Activated CD4-positive, alpha-beta T cell treated with anti-CD3 and anti-CD28 coated beads for 36 hours (primary cell): Measurements from ENCODE around the gene PPP1CA. TPM values are rescaled to one million over a fixed set of nuclear protein-coding genes. Genes with fewer than 3 reads are reported as not detected.

Experiments used
- ATAC-seq: fragments of 200-7000 bp; cut with Tn5 transposase; one replicate; pipeline ENCODE4 v1.10.0; 2021; ENCODE audit warnings: mild to moderate bottlenecking, moderate library complexity
- CTCF ChIA-PET: fragments of 350-600 bp; sonication (Branson Sonifier 250); formaldehyde crosslinking; loops from one replicate; lab custom pipeline; 2021; ENCODE audit warnings: antibody characterized with exemption; lab: Charles Lee
- POLR2A ChIA-PET: fragments of 350-600 bp; sonication (Branson Sonifier 250); formaldehyde crosslinking; loops from one replicate; lab custom pipeline; 2021; ENCODE audit warnings: antibody characterized with exemption, inconsistent platforms; lab: Charles Lee
- DNase-seq: peaks from one replicate; pipeline ENCODE4 v3.0.0-alpha.2; 2020
- H3K27ac Mint-ChIP-seq: one replicate; pipeline ENCODE4 v1.8.0; 2021; ENCODE audit warnings: mixed read lengths
- H3K27me3 Mint-ChIP-seq: one replicate; pipeline ENCODE4 v1.8.0; 2021; ENCODE audit warnings: mixed read lengths
- H3K36me3 Mint-ChIP-seq: one replicate; pipeline ENCODE4 v1.8.0; 2021; ENCODE audit warnings: low read depth, mixed read lengths
- H3K4me1 Mint-ChIP-seq: one replicate; pipeline ENCODE4 v1.8.0; 2021; ENCODE audit warnings: mixed read lengths
- H3K4me3 Mint-ChIP-seq: one replicate; pipeline ENCODE4 v1.8.0; 2021; ENCODE audit warnings: mild to moderate bottlenecking, moderate library complexity, mixed read lengths
- H3K9me3 Mint-ChIP-seq: one replicate; pipeline ENCODE4 v1.8.0; 2021; ENCODE audit warnings: low read depth, mixed read lengths
- intact Hi-C, 2 experiments: fragments of 100-400 bp; cut with DNase I in 1 of 2; cut with micrococcal nuclease in 1 of 2; formaldehyde crosslinking; loops; one replicate each; pipeline versions ENCODE4 v1.14.2 to v1.15.1; 2022 to 2024; cut with DNase I, micrococcal nuclease
- total RNA-seq, 2 experiments: library from RNA; stranded (reverse); gene quantifications; one replicate each; pipeline ENCODE4 v1.2.3, GENCODE V29; 2021

The PPP1CA gene
- total RNA-seq, 2 experiments from 2014 or later: 199 to 227 TPM

DNA sequence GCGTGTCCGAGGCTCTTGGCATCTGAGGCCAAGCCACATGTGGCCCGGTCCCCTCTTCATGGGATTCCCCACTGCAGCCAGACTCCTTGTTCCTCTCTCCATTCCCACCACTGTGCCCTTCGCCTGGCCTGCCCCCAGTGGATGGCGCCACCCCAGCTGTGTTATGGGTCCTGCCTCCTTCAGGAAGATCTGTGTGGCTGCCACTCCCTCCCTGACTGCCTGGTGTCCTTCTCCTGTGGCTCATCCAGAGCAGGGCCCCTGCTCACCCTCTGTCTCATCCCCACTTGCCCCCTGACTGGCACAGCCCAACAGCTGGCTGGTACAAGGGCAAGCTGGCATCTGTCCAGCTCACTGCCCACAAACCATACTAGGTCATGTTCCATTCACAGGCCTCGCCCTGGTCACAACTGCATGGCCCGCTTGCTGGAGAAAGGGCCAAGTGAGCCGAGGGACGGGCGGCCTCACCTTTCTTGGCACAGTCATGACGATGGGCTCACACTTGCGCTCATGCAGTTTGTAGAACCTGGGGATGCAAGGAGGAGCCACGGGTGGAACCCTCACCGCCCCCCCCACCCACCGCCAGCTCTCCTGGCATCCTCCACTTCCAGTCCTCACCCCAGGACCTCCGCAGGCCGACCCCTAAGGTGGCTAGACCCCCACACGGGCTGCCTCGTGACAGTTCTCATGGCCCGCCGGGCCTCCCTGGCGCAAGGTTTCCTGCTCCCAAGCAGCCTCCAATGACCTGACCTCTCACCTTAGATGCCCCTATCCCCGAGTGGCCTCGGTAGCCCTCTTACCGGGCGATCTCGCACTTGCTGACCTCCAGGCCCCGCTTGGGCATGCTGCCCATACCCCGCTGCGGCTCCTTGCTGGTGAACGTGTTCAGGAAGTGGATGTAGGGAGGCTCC lies 37.9 kb upstream of the PPP1CA start:
- Mint-ChIP-seq H3K4me1 (peaks cover 49% of the 10 kb centered on the region), H3K27me3 (no peaks in the 10 kb centered on the region), H3K4me3 (peak overlapping the region; percentile 84), H3K36me3 (peaks cover 43% of the 10 kb centered on the region), H3K27ac (peak overlapping the region; percentile 97), H3K9me3 (no peaks in the 10 kb centered on the region)
- intact Hi-C loops: loop anchor here in 1 of 2 experiments (2.0 kb wide), 2 partner anchors 25 to 33 kb away; no protein-coding TSS in a partner anchor
- ChIA-PET POLR2A (interaction anchor here (0.6 kb wide), 1 partner anchor 35 kb away, joined by 3 read pairs; no protein-coding TSS in a partner anchor), CTCF (interaction anchor here (0.5 to 3.0 kb wide), 7 partner anchors 8 to 480 kb away, joined by 3 to 16 read pairs (median 3); partner anchors contain the start of genes PPP1CA and TMEM134)
- peak; percentile 77 for DNase-seq
- ATAC-seq: peak; percentile 2

DNA sequence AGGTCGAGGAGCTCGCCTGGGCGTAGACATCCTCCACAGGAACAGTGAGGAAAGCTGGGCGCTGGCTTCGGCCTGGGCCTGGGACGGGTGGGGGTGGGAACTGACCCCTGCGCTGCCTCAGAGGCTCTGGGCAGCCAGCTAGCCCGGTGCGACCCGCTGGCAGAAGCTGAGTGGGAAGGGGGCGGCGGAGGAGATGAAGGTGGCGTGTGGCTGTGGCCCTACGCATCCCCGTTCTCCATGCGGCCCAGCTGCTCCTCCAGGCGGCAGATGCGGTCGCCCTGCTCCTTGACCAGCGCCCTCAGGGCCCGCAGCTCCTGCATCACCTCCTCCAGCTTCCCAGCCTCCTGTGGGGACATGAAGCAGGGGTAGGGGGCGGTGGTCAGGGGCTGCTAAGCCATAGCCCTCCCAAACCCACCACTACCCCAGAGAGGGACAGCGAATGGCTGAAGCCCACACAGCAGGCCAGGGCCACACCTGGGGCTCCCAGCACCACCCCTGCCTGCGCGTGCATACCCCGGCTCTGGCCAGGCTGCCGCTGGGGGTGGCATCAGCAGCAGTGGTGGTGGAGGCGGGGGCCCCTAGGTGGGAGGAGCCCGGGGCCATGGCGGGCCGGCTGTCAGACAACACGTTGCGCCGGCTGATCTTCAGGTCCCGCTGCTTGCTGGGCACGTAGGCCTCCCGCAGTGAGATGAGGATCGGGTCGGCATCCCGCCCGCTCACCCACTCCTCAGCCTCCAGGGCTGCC lies 36.7 kb upstream of the PPP1CA start:
- CTCF ChIA-PET: interaction anchor here (0.6 to 3.0 kb wide), 10 partner anchors 9 to 121 kb away, joined by 3 to 16 read pairs (median 3); partner anchors contain the start of genes PPP1CA, RAD9A and TMEM134
- ATAC-seq (peak; percentile 56), DNase-seq (peak; percentile 94)
- no peaks in the 10 kb centered on the region for H3K27me3 Mint-ChIP-seq
- H3K4me1 Mint-ChIP-seq: peaks cover 57% of the 10 kb centered on the region
- no peaks in the 10 kb centered on the region for H3K9me3 Mint-ChIP-seq
- POLR2A ChIA-PET: interaction anchor here (0.6 to 2.5 kb wide), 7 partner anchors 8 to 48 kb away, joined by 3 to 9 read pairs (median 4); partner anchors contain the start of genes PPP1CA and RAD9A
- peak overlapping the region; percentile 97 for H3K27ac Mint-ChIP-seq
- intact Hi-C loops: loop anchor here (1.0 to 2.0 kb wide), 5 partner anchors 26 to 68 kb away; no protein-coding TSS in a partner anchor
- peak overlapping the region; percentile 84 for H3K4me3 Mint-ChIP-seq
- H3K36me3 Mint-ChIP-seq: peaks cover 49% of the 10 kb centered on the region

DNA sequence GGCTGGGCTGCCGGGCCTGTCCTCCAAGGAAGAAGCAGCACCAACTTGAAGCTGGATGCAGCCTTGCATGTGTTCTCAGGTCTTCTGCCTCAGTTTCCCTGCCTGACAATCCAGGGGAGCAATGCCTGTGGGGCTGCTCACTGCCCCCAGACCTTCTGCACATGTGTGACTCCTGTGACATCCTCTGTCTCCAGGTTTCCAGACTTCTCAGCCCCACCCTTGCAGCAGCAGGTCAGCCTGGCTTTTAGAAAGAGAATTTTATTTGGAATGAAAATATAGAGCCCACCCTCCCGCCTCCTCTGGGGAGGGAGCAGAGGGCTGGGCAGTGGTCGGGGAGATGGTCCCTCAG lies 36.1 kb upstream of the PPP1CA start:
- ChIA-PET CTCF (interaction anchor here (0.7 to 3.0 kb wide), 7 partner anchors 10 to 46 kb away, joined by 3 to 16 read pairs (median 3); partner anchors contain the start of genes PPP1CA, RAD9A and TMEM134), POLR2A (interaction anchor here (0.8 to 2.5 kb wide), 6 partner anchors 9 to 49 kb away, joined by 3 to 9 read pairs (median 4); partner anchors contain the start of genes PPP1CA and RAD9A)
- ATAC-seq (no peak), DNase-seq (no peak)
- Mint-ChIP-seq H3K36me3 (peaks cover 53% of the 10 kb centered on the region), H3K27me3 (no peaks in the 10 kb centered on the region), H3K4me1 (peaks cover 60% of the 10 kb centered on the region), H3K9me3 (no peaks in the 10 kb centered on the region), H3K27ac (peak overlapping the region; percentile 91), H3K4me3 (peak overlapping the region; percentile 84)
- intact Hi-C loops: loop anchor here (1.0 to 2.0 kb wide), 9 partner anchors 17 to 69 kb away; partner anchors contain the start of gene TMEM134 (in 1 of the 2)

DNA sequence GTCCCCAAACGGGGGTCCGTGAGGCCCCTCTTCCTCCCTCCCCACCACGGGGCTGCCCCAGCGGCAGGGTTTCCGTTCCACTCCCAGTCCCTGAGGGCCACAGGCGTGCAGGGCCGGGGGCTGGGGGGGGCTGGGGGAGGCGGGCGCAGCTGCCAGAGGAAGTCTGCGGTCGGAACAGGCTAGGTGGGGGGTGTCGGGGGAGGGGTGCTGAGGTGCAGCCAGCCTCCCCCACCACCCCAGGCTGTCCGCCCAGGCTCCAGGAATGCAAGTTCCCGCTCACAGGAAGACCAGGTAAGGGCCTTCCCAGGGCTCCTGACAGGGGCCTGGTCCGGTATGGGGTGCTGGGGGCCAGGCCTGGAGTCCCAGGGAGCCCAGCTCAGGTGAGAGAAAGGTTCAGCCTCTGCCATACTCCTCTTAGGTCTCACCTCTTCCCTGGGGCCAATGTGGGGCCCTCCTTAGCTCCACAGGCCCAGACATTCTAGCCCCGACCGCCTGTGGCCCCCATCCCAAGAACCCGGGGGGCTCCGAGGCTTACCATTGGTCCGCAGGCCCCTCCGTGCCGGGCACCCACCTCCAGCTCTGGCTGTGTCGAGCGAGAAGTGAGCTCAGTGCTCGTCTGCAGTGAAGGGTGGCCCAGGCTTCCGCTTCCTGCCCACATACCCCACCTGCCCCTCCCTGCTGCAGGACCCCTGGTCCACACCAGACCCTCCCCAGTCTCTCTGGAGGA lies 35.6 kb upstream of the PPP1CA start, which contains the start of gene PTPRCAP:
Gene PTPRCAP, minus strand, starts transcription at position 601 of the 727 bp plus-strand sequence. Its CDS starts 63 bp downstream, at position 538.
- Mint-ChIP-seq H3K9me3 (no peaks in the 10 kb centered on the region), H3K27me3 (no peaks in the 10 kb centered on the region), H3K27ac (peak within 1 kb of the TSS; percentile 93), H3K4me1 (peaks cover 56% of the 10 kb centered on the region), H3K36me3 (peaks cover 57% of the 10 kb centered on the region), H3K4me3 (peak within 1 kb of the TSS; percentile 84)
- ChIA-PET POLR2A (interaction anchor here (0.8 to 2.5 kb wide), 8 partner anchors 9 to 49 kb away, joined by 3 to 9 read pairs (median 4); partner anchors contain the start of genes PPP1CA, RAD9A and RPS6KB2), CTCF (interaction anchor here (0.7 to 3.0 kb wide), 6 partner anchors 9 to 45 kb away, joined by 3 to 16 read pairs (median 3); partner anchors contain the start of genes PPP1CA, RAD9A and RPS6KB2)
- intact Hi-C loops: loop anchor here (1.0 to 2.0 kb wide), 4 partner anchors 16 to 70 kb away; partner anchors contain the start of gene TMEM134 (in 1 of the 2)
- ATAC-seq (peak; percentile 24), DNase-seq (peak; percentile 84)

DNA sequence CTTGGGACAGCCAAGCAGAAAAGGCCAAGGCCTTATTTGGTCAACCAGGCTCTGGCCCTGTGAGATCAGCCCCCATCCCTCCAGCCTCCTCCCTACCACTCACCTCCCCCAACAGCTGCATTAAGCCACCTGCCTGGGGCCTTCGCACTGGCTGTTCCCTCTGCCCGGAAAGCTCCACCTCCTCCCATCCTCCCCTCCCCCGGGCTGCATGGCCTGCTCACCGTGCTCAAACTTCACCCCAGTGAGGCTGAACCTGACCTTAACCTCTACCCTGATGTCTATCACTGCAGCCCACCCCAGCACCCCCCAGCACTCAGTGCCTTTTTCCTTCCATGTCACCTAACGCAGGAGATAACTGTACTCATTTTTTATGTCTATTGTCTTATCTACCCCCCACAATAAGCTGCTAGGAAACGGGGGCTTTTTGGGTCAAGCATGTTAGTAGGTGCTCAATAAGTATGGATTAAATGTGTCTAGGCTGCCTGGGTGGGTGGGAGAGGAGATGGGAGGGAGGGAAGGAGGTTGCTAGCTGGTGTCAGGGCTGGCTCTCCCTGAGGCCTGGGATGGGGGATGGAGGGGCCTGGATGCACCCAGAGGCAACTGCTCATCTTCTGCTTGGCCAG lies 34.9 kb upstream of the PPP1CA start:
- peaks cover 60% of the 10 kb centered on the region for H3K4me1 Mint-ChIP-seq

DNA sequence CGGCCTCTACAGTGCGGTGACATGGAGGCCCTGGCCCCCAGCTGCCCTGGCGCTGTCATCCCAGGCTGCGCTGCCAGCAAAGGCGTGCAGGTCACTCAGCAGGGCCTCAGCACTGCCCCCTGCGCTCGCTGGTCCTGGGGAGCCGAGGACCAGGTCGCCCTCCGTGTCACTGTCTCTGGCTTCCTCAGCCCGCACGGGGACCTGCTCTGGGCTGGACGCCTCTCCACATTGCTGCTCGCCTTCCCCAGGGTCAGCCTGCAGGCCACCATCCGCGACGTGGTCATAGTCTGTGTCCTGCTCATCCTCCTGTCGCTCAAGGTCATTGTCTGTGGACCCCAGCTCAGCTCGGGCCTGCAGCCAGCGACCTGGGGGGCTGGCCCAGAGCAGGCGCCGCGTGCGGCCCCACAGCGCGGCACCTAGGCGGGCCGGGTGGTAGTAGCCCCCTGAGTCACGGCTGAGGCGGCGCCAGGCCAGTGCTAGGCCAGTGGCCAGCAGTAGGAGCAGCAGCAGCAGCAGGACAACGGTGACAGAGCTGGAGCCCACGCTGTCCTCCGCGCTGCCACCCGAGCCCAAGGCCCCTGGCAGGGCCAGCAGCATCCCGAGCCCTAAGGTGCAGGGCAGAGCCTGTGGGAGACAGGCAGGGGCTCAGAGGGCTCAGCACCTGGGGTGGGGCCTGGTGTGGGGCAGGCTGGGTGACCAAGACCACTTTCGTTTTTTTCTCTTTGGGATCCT lies 34.2 kb upstream of the PPP1CA start:
- H3K9me3 Mint-ChIP-seq: no peaks in the 10 kb centered on the region
- POLR2A ChIA-PET: interaction anchor here (0.8 to 2.5 kb wide), 4 partner anchors 11 to 35 kb away, joined by 3 to 9 read pairs (median 4); partner anchors contain the start of gene PPP1CA
- intact Hi-C loops: loop anchor here in 1 of 2 experiments (1.0 to 2.0 kb wide), 4 partner anchors 8 to 71 kb away; partner anchors contain the start of gene RPS6KB2
- peaks cover 57% of the 10 kb centered on the region for H3K4me1 Mint-ChIP-seq
- ATAC-seq (peak; percentile 1), DNase-seq (peak; percentile 21)
- H3K27ac Mint-ChIP-seq: peak overlapping the region; percentile 93
- CTCF ChIA-PET: interaction anchor here (0.7 to 1.1 kb wide), 2 partner anchors 34 to 148 kb away, joined by 3 read pairs; partner anchors contain the start of gene PPP1CA
- H3K4me3 Mint-ChIP-seq: peak overlapping the region; percentile 84
- H3K27me3 Mint-ChIP-seq: no peaks in the 10 kb centered on the region
- peaks cover 69% of the 10 kb centered on the region for H3K36me3 Mint-ChIP-seq

More for the DNA sequence above, 34.9 kb upstream of the PPP1CA start:
- Mint-ChIP-seq H3K4me3 (peak overlapping the region; percentile 84), H3K27me3 (no peaks in the 10 kb centered on the region), H3K27ac (peak overlapping the region; percentile 93), H3K36me3 (peaks cover 64% of the 10 kb centered on the region), H3K9me3 (no peaks in the 10 kb centered on the region)
- POLR2A ChIA-PET: interaction anchor here (0.8 to 2.5 kb wide), 6 partner anchors 8 to 50 kb away, joined by 3 to 9 read pairs (median 4); partner anchors contain the start of genes PPP1CA and RPS6KB2
- peak; percentile 91 for DNase-seq
- CTCF ChIA-PET: interaction anchor here (0.7 to 1.1 kb wide), 3 partner anchors 8 to 148 kb away, joined by 3 read pairs; partner anchors contain the start of genes PPP1CA and RPS6KB2
- intact Hi-C loops: loop anchor here (1.0 to 2.0 kb wide), 5 partner anchors 8 to 70 kb away; partner anchors contain the start of genes RPS6KB2 (in 1 of the 2) and TMEM134 (in 1 of the 2)
- peak; percentile 51 for ATAC-seq

DNA sequence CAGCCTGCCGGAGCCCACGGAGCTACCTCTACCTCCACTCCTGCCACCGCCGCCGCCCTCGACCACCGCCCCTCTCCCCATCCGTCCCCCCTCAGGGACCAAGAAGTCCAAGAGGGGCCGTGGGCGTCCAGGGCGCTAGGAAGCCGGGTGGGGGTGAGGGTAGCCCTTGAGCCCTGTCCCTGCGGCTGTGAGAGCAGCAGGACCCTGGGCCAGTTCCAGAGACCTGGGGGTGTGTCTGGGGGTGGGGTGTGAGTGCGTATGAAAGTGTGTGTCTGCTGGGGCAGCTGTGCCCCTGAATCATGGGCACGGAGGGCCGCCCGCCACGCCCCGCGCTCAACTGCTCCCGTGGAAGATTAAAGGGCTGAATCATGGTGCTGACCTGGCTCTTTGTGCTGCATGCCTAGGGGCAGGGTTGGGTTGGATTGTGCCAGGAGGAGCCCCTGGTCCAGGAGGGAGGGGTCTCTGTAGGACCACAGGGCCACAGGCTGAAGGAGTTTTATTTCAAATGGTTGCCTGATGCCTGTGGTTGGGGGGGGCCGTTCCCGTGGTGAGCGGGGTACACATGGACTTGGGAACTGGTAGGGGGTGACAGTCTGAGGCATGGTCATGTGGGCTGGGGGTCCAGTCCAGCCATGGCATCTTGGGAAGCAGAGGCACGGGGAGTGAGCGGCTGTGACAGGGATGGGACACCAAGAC lies 33.5 kb upstream of the PPP1CA start:
- intact Hi-C loops: no loop called here
- CTCF ChIA-PET: no interaction called here
- ATAC-seq: no peak
- H3K4me1 Mint-ChIP-seq: peaks cover 55% of the 10 kb centered on the region
- peak; percentile 56 for DNase-seq
- peak overlapping the region; percentile 93 for H3K27ac Mint-ChIP-seq
- H3K36me3 Mint-ChIP-seq: peaks cover 73% of the 10 kb centered on the region
- peak overlapping the region; percentile 84 for H3K4me3 Mint-ChIP-seq
- H3K9me3 Mint-ChIP-seq: no peaks in the 10 kb centered on the region
- POLR2A ChIA-PET: interaction anchor here (0.7 kb wide), 1 partner anchor 20 kb away, joined by 3 read pairs; no protein-coding TSS in a partner anchor
- H3K27me3 Mint-ChIP-seq: no peaks in the 10 kb centered on the region

DNA sequence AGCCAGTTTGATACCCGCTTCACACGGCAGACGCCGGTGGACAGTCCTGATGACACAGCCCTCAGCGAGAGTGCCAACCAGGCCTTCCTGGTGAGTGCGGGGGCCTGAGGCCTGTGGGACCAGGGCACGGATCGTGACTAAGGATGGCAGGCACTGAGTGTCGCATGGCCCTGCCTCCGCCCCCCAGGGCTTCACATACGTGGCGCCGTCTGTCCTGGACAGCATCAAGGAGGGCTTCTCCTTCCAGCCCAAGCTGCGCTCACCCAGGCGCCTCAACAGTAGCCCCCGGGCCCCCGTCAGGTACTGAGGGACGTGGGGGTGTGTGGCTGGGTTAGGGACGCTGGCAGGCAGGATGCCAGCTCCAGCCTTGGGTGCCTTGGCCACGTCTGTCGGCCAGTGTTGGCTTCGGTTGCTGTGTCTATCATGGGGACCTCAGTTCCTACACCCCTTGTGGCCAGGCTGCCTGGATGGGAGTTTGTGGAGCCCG lies 32.8 kb upstream of the PPP1CA start:
- Mint-ChIP-seq H3K36me3 (peaks cover 68% of the 10 kb centered on the region), H3K4me1 (peaks cover 55% of the 10 kb centered on the region), H3K4me3 (no peak overlapping the region), H3K9me3 (no peaks in the 10 kb centered on the region), H3K27ac (peak overlapping the region; percentile 80), H3K27me3 (no peaks in the 10 kb centered on the region)
- CTCF ChIA-PET: no interaction called here
- POLR2A ChIA-PET: interaction anchor here (0.7 kb wide), 1 partner anchor 19 kb away, joined by 3 read pairs; no protein-coding TSS in a partner anchor
- ATAC-seq (no peak), DNase-seq (peak; percentile 55)
- intact Hi-C loops: no loop called here
